ENCODE data around the gene EHD2. TPM values are rescaled to one million over a fixed set of nuclear protein-coding genes. Genes with fewer than 3 reads are reported as not detected.

Gene EHD2
- polyA plus RNA-seq, 1 donor from 2014 or later: not detected

DNA sequence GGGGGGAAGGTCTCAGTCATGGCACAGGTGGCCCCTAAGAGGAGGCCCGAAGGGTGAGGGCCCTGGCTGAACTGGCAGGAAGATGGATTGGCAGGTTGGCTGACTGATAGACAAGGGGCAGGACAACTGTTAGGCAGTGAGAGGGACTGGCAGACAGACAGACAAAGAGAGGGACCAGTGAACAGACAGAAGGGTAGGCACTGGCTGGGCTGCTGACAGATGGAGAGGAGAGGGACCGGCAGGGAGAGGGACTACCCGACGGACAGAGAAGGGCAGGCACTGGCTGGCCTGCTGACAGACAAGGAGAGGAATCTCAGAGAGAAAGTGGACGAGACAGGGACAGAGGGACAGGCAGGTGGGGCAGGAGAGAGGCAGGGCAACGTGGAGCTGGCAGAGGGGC is 31.8 kb upstream of the EHD2 start:
- H3K4me3 ChIP-seq (ENCODE audit: low read length): no peak overlapping the region
- no peaks in the 10 kb centered on the region for H3K79me2 ChIP-seq (replicated peaks; ENCODE audit: insufficient read depth, low read length)
- H3K9me2 ChIP-seq (ENCODE audit: insufficient read depth, low read length): no peaks in the 10 kb centered on the region
- no peaks in the 10 kb centered on the region for H4K20me1 ChIP-seq (ENCODE audit: insufficient read depth)
- H2AFZ ChIP-seq (ENCODE audit: low read depth, low read length): no peak overlapping the region
- H3K36me3 ChIP-seq (ENCODE audit: insufficient read depth, low read length): no peaks in the 10 kb centered on the region
- no peak overlapping the region for H3K4me2 ChIP-seq (ENCODE audit: low read length)
- H3K27me3 ChIP-seq (ENCODE audit: insufficient read depth, low read depth, low read length): no peaks in the 10 kb centered on the region
- no peaks in the 10 kb centered on the region for H3F3A ChIP-seq (ENCODE audit: insufficient read depth, low read length, poor library complexity, severe bottlenecking)
- TF ChIP-seq EZH2 (IDR thresholded peaks at IDR 0.05; ENCODE audit: borderline replicate concordance, insufficient read depth, low read length, poor library complexity, severe bottlenecking) (no peak), TAF1 (IDR thresholded peaks at IDR 0.05; ENCODE audit: low read depth) (no peak), SMC3 (conservative IDR thresholded peaks at IDR 0.05; ENCODE audit: poor library complexity) (no peak), EP300 (conservative IDR thresholded peaks at IDR 0.05; ENCODE audit: poor library complexity, severe bottlenecking) (no peak), MXI1 (conservative IDR thresholded peaks at IDR 0.05; ENCODE audit: poor library complexity, severe bottlenecking) (no peak), POLR2AphosphoS5 (IDR thresholded peaks at IDR 0.05) (no peak), RAD21 (conservative IDR thresholded peaks at IDR 0.05) (no peak)
- TF ChIP-seq, protein P1, sequence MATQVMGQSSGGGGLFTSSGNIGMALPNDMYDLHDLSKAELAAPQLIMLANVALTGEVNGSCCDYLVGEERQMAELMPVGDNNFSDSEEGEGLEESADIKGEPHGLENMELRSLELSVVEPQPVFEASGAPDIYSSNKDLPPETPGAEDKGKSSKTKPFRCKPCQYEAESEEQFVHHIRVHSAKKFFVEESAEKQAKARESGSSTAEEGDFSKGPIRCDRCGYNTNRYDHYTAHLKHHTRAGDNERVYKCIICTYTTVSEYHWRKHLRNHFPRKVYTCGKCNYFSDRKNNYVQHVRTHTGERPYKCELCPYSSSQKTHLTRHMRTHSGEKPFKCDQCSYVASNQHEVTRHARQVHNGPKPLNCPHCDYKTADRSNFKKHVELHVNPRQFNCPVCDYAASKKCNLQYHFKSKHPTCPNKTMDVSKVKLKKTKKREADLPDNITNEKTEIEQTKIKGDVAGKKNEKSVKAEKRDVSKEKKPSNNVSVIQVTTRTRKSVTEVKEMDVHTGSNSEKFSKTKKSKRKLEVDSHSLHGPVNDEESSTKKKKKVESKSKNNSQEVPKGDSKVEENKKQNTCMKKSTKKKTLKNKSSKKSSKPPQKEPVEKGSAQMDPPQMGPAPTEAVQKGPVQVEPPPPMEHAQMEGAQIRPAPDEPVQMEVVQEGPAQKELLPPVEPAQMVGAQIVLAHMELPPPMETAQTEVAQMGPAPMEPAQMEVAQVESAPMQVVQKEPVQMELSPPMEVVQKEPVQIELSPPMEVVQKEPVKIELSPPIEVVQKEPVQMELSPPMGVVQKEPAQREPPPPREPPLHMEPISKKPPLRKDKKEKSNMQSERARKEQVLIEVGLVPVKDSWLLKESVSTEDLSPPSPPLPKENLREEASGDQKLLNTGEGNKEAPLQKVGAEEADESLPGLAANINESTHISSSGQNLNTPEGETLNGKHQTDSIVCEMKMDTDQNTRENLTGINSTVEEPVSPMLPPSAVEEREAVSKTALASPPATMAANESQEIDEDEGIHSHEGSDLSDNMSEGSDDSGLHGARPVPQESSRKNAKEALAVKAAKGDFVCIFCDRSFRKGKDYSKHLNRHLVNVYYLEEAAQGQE (IDR thresholded peaks at IDR 0.05; ENCODE audit: borderline replicate concordance): no peak
- TF ChIP-seq, protein P2, sequence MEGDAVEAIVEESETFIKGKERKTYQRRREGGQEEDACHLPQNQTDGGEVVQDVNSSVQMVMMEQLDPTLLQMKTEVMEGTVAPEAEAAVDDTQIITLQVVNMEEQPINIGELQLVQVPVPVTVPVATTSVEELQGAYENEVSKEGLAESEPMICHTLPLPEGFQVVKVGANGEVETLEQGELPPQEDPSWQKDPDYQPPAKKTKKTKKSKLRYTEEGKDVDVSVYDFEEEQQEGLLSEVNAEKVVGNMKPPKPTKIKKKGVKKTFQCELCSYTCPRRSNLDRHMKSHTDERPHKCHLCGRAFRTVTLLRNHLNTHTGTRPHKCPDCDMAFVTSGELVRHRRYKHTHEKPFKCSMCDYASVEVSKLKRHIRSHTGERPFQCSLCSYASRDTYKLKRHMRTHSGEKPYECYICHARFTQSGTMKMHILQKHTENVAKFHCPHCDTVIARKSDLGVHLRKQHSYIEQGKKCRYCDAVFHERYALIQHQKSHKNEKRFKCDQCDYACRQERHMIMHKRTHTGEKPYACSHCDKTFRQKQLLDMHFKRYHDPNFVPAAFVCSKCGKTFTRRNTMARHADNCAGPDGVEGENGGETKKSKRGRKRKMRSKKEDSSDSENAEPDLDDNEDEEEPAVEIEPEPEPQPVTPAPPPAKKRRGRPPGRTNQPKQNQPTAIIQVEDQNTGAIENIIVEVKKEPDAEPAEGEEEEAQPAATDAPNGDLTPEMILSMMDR (IDR thresholded peaks at IDR 0.05; ENCODE audit: poor library complexity, severe bottlenecking): no peak
- no peak overlapping the region for H3K27ac ChIP-seq (ENCODE audit: low read length)
- H3K9ac ChIP-seq (ENCODE audit: low read length): no peak overlapping the region
- no peaks in the 10 kb centered on the region for H3K9me3 ChIP-seq (ENCODE audit: low read length)

DNA sequence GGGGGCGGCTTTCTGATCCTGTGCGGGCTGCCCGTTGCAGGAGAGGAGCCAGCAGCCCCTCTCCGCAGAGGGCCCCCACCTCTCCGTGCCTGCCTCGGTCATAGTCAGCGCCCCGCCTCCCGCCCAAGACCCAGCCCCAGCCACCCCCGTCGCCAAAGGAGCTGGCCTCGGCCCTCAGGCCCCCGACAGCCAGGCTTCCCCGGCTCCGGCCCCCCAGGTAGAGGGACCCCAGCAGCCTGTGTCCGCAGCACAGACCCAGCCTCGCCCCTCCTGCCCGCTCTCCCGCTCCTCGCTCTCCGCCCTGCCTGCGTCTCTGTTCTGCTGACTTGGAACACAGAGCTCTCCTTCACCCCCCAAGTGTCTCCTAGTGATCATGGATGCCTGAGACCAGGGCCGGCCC is 31.3 kb upstream of the EHD2 start:
- Histone ChIP-seq H3K36me3 (ENCODE audit: insufficient read depth, low read length) (no peaks in the 10 kb centered on the region), H3K9me3 (ENCODE audit: low read length) (no peaks in the 10 kb centered on the region), H3K4me2 (ENCODE audit: low read length) (no peak overlapping the region), H3F3A (ENCODE audit: insufficient read depth, low read length, poor library complexity, severe bottlenecking) (no peaks in the 10 kb centered on the region), H3K4me3 (ENCODE audit: low read length) (no peak overlapping the region), H3K9ac (ENCODE audit: low read length) (no peak overlapping the region), H2AFZ (ENCODE audit: low read depth, low read length) (no peak overlapping the region), H3K27ac (ENCODE audit: low read length) (no peak overlapping the region), H3K79me2 (replicated peaks; ENCODE audit: insufficient read depth, low read length) (peaks cover under 1% of the 10 kb centered on the region), H3K9me2 (ENCODE audit: insufficient read depth, low read length) (no peaks in the 10 kb centered on the region), H4K20me1 (ENCODE audit: insufficient read depth) (no peaks in the 10 kb centered on the region), H3K27me3 (ENCODE audit: insufficient read depth, low read depth, low read length) (no peaks in the 10 kb centered on the region)
- TF ChIP-seq EZH2 (IDR thresholded peaks at IDR 0.05; ENCODE audit: borderline replicate concordance, insufficient read depth, low read length, poor library complexity, severe bottlenecking) (no peak), EP300 (conservative IDR thresholded peaks at IDR 0.05; ENCODE audit: poor library complexity, severe bottlenecking) (no peak), TAF1 (IDR thresholded peaks at IDR 0.05; ENCODE audit: low read depth) (no peak), MXI1 (conservative IDR thresholded peaks at IDR 0.05; ENCODE audit: poor library complexity, severe bottlenecking) (no peak), POLR2AphosphoS5 (IDR thresholded peaks at IDR 0.05) (no peak), SMC3 (conservative IDR thresholded peaks at IDR 0.05; ENCODE audit: poor library complexity) (no peak), RAD21 (conservative IDR thresholded peaks at IDR 0.05) (no peak)
- TF ChIP-seq, protein P1 (IDR thresholded peaks at IDR 0.05; ENCODE audit: borderline replicate concordance): no peak
- TF ChIP-seq, protein P2 (IDR thresholded peaks at IDR 0.05; ENCODE audit: poor library complexity, severe bottlenecking): no peak

Data from neural cell (in vitro differentiated cells).